Measurements from ENCODE around the gene NAALADL2.

DNA sequence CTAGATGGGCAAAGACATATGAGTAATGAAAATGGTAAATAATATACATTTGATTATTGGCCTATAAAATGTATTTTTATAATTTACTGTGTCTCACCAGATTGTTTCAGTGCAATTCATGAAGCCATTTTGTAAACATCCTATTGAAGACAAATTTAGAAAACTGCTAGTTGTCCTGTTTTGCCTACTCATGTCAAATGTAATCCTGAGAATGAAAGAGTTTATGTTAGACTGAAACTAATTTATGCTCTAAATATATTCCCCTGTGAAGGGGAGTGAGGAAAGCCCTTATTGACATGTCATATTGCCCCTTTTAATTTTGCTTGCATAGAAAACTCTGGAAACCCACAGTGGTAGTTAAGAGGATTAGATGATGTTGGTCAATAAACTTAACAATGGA, 610.0 kb downstream of the NAALADL2 start:
- no peak for TF ChIP-seq GABPA (IDR thresholded peaks at IDR 0.05 in 1 of 2, conservative IDR thresholded peaks at IDR 0.05 in 1 of 2)
- no peak for TF ChIP-seq FOXA1 (IDR thresholded peaks at IDR 0.05)
- TF ChIP-seq RAD21 (IDR thresholded peaks at IDR 0.05), result no peak
- no peak for TF ChIP-seq YY1 (IDR thresholded peaks at IDR 0.05)
- TF ChIP-seq, protein P1, sequence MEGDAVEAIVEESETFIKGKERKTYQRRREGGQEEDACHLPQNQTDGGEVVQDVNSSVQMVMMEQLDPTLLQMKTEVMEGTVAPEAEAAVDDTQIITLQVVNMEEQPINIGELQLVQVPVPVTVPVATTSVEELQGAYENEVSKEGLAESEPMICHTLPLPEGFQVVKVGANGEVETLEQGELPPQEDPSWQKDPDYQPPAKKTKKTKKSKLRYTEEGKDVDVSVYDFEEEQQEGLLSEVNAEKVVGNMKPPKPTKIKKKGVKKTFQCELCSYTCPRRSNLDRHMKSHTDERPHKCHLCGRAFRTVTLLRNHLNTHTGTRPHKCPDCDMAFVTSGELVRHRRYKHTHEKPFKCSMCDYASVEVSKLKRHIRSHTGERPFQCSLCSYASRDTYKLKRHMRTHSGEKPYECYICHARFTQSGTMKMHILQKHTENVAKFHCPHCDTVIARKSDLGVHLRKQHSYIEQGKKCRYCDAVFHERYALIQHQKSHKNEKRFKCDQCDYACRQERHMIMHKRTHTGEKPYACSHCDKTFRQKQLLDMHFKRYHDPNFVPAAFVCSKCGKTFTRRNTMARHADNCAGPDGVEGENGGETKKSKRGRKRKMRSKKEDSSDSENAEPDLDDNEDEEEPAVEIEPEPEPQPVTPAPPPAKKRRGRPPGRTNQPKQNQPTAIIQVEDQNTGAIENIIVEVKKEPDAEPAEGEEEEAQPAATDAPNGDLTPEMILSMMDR (IDR thresholded peaks at IDR 0.05; ENCODE audit: low read depth, low read length, missing input control), result no peak
- TF ChIP-seq, protein P2, sequence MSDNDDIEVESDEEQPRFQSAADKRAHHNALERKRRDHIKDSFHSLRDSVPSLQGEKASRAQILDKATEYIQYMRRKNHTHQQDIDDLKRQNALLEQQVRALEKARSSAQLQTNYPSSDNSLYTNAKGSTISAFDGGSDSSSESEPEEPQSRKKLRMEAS (IDR thresholded peaks at IDR 0.05), result no peak
- no peak for TF ChIP-seq EGR1 (IDR thresholded peaks at IDR 0.05; ENCODE audit: low read depth in 2 of 2)
- TF ChIP-seq SP1 (IDR thresholded peaks at IDR 0.05), result no peak
- TF ChIP-seq, protein P3, sequence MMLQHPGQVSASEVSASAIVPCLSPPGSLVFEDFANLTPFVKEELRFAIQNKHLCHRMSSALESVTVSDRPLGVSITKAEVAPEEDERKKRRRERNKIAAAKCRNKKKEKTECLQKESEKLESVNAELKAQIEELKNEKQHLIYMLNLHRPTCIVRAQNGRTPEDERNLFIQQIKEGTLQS (IDR thresholded peaks at IDR 0.05), result no peak
- TF ChIP-seq TAF1 (conservative IDR thresholded peaks at IDR 0.05), result no peak
- TF ChIP-seq, protein P4, sequence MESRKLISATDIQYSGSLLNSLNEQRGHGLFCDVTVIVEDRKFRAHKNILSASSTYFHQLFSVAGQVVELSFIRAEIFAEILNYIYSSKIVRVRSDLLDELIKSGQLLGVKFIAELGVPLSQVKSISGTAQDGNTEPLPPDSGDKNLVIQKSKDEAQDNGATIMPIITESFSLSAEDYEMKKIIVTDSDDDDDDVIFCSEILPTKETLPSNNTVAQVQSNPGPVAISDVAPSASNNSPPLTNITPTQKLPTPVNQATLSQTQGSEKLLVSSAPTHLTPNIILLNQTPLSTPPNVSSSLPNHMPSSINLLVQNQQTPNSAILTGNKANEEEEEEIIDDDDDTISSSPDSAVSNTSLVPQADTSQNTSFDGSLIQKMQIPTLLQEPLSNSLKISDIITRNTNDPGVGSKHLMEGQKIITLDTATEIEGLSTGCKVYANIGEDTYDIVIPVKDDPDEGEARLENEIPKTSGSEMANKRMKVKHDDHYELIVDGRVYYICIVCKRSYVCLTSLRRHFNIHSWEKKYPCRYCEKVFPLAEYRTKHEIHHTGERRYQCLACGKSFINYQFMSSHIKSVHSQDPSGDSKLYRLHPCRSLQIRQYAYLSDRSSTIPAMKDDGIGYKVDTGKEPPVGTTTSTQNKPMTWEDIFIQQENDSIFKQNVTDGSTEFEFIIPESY (IDR thresholded peaks at IDR 0.05), result no peak
- TF ChIP-seq RXRA (IDR thresholded peaks at IDR 0.05), result no peak
- TF ChIP-seq, protein P5, sequence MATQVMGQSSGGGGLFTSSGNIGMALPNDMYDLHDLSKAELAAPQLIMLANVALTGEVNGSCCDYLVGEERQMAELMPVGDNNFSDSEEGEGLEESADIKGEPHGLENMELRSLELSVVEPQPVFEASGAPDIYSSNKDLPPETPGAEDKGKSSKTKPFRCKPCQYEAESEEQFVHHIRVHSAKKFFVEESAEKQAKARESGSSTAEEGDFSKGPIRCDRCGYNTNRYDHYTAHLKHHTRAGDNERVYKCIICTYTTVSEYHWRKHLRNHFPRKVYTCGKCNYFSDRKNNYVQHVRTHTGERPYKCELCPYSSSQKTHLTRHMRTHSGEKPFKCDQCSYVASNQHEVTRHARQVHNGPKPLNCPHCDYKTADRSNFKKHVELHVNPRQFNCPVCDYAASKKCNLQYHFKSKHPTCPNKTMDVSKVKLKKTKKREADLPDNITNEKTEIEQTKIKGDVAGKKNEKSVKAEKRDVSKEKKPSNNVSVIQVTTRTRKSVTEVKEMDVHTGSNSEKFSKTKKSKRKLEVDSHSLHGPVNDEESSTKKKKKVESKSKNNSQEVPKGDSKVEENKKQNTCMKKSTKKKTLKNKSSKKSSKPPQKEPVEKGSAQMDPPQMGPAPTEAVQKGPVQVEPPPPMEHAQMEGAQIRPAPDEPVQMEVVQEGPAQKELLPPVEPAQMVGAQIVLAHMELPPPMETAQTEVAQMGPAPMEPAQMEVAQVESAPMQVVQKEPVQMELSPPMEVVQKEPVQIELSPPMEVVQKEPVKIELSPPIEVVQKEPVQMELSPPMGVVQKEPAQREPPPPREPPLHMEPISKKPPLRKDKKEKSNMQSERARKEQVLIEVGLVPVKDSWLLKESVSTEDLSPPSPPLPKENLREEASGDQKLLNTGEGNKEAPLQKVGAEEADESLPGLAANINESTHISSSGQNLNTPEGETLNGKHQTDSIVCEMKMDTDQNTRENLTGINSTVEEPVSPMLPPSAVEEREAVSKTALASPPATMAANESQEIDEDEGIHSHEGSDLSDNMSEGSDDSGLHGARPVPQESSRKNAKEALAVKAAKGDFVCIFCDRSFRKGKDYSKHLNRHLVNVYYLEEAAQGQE (IDR thresholded peaks at IDR 0.05), result no peak
- no peak for TF ChIP-seq HNF4G (IDR thresholded peaks at IDR 0.05)

All from liver (tissue), 3 donors.